H9 (cell line): Measurements from ENCODE around the gene DMRTB1. TPM values are rescaled to one million over a fixed set of nuclear protein-coding genes. Genes with fewer than 3 reads are reported as not detected.

Experiments
- DNase-seq: peaks from one replicate; pipeline ENCODE4 v3.0.0-alpha.2; 2017
- H2AFZ ChIP-seq: one replicate; pipeline ENCODE4 v1.6.1; 2013; ENCODE audit warnings: mild to moderate bottlenecking, low read length, control low read depth, moderate library complexity
- H2AK5ac ChIP-seq: 2 replicates; pipeline ENCODE4 v1.6.1; 2013; ENCODE audit warnings: low read length, control low read depth, mixed read lengths; ENCODE audit not compliant: insufficient read length
- H2BK120ac ChIP-seq: one replicate; pipeline ENCODE4 v1.6.1; 2013; ENCODE audit warnings: low read depth, mild to moderate bottlenecking, low read length, control low read depth, inconsistent platforms; ENCODE audit not compliant: poor library complexity, severe bottlenecking
- H2BK12ac ChIP-seq: 2 replicates; pipeline ENCODE4 v1.6.1; 2013; ENCODE audit warnings: low read length, control low read depth, mixed read lengths, low read depth; ENCODE audit not compliant: insufficient read length
- H2BK15ac ChIP-seq: 2 replicates; pipeline ENCODE4 v1.6.1; 2013; ENCODE audit warnings: low read depth, low read length, control low read depth
- H2BK20ac ChIP-seq: one replicate; pipeline ENCODE4 v1.6.1; 2013; ENCODE audit warnings: low read depth, mild to moderate bottlenecking, low read length, control low read depth, inconsistent platforms; ENCODE audit not compliant: poor library complexity, severe bottlenecking
- H2BK5ac ChIP-seq: 2 replicates; pipeline ENCODE4 v1.6.1; 2013; ENCODE audit warnings: low read length, control low read depth, mixed read lengths; ENCODE audit not compliant: insufficient read length
- H3K14ac ChIP-seq: 2 replicates; pipeline ENCODE4 v1.6.1; 2013; ENCODE audit warnings: low read length, control low read depth; ENCODE audit not compliant: insufficient read depth
- H3K18ac ChIP-seq: 2 replicates; pipeline ENCODE4 v1.6.1; 2013; ENCODE audit warnings: low read depth, mild to moderate bottlenecking, mixed read lengths, low read length, control low read depth; ENCODE audit not compliant: insufficient read length
- H3K23ac ChIP-seq: 2 replicates; pipeline ENCODE4 v1.6.1; 2013; ENCODE audit warnings: low read length, control low read depth, mixed read lengths, low read depth; ENCODE audit not compliant: insufficient read length
- H3K23me2 ChIP-seq: 2 replicates; pipeline ENCODE4 v1.6.1; 2013; ENCODE audit warnings: low read depth, mild to moderate bottlenecking, mixed read lengths, low read length, control low read depth; ENCODE audit not compliant: insufficient read length, poor library complexity, severe bottlenecking
- H3K27ac ChIP-seq: 2 replicates; pipeline ENCODE4 v1.5.1; 2013; ENCODE audit warnings: low read length, control low read depth, mixed read lengths, low read depth; ENCODE audit not compliant: insufficient read length
- H3K27me3 ChIP-seq: 2 replicates; pipeline ENCODE4 v1.6.1; 2013; ENCODE audit warnings: low read length, control low read depth, inconsistent platforms; ENCODE audit not compliant: insufficient read depth
- H3K4ac ChIP-seq: 2 replicates; pipeline ENCODE4 v1.6.1; 2013; ENCODE audit warnings: low read depth, mild to moderate bottlenecking, control low read depth, inconsistent platforms, low read length, moderate library complexity
- H3K4me1 ChIP-seq: 2 replicates; pipeline ENCODE4 v1.6.1; 2013; ENCODE audit warnings: low read length, control low read depth, inconsistent platforms; ENCODE audit not compliant: insufficient read depth
- H3K4me2 ChIP-seq: 2 replicates; pipeline ENCODE4 v1.6.1; 2013; ENCODE audit warnings: low read length, control low read depth, mixed read lengths; ENCODE audit not compliant: insufficient read length, insufficient read depth
- H3K56ac ChIP-seq: 2 replicates; pipeline ENCODE4 v1.6.1; 2013; ENCODE audit warnings: low read depth, mild to moderate bottlenecking, mixed read lengths, low read length, control low read depth; ENCODE audit not compliant: insufficient read length
- H3K79me1 ChIP-seq: 2 replicates; pipeline ENCODE4 v1.6.1; 2013; ENCODE audit warnings: low read depth, mild to moderate bottlenecking, moderate library complexity, low read length, control low read depth, inconsistent platforms; ENCODE audit not compliant: insufficient read depth, poor library complexity, severe bottlenecking
- H3K79me2 ChIP-seq: 2 replicates; pipeline ENCODE4 v1.6.1; 2013; ENCODE audit warnings: low read length, control low read depth, inconsistent platforms; ENCODE audit not compliant: insufficient read depth
- H3K9ac ChIP-seq: 2 replicates; pipeline ENCODE4 v1.6.1; 2013; ENCODE audit warnings: low read length, control low read depth, mixed read lengths; ENCODE audit not compliant: insufficient read length; ENCODE audit errors: extremely low read depth
- H3K9me3 ChIP-seq: one replicate; pipeline ENCODE4 v1.6.1; 2013; ENCODE audit warnings: low read depth, low read length, inconsistent platforms; ENCODE audit not compliant: control insufficient read depth
- H3T11ph ChIP-seq: one replicate; pipeline ENCODE4 v1.6.1; 2013; ENCODE audit warnings: mild to moderate bottlenecking, low read length, control low read depth, inconsistent platforms
- H4K20me1 ChIP-seq: one replicate; pipeline ENCODE4 v1.6.1; 2013; ENCODE audit not compliant: control insufficient read depth, insufficient read length, insufficient read depth
- H4K5ac ChIP-seq: 2 replicates; pipeline ENCODE4 v1.6.1; 2013; ENCODE audit warnings: low read depth, mild to moderate bottlenecking, mixed read lengths, low read length, control low read depth; ENCODE audit not compliant: insufficient read length
- H4K8ac ChIP-seq: replicated peaks from 2 replicates; pipeline ENCODE4 v1.6.1; 2013; ENCODE audit warnings: low read length, control low read depth, mixed read lengths, low read depth; ENCODE audit not compliant: insufficient read length
- H4K91ac ChIP-seq: 2 replicates; pipeline ENCODE4 v1.6.1; 2013; ENCODE audit warnings: low read depth, mild to moderate bottlenecking, moderate library complexity, mixed read lengths, low read length, control low read depth; ENCODE audit not compliant: insufficient read length
- H3K27ac Mint-ChIP-seq, 3 experiments: 2 replicates in 2 of 3; 3 replicates in 1 of 3; pipeline ENCODE4 v1.8.0; 2020 to 2021; ENCODE audit warnings: mixed read lengths in 3 of 3, mild to moderate bottlenecking in 1 of 3, moderate library complexity in 1 of 3
- H3K27me3 Mint-ChIP-seq: 2 replicates; pipeline ENCODE4 v1.8.0; 2021; ENCODE audit warnings: low read depth, mild to moderate bottlenecking, moderate library complexity, mixed read lengths
- H3K36me3 Mint-ChIP-seq, 3 experiments: 2 replicates in 2 of 3; 3 replicates in 1 of 3; pipeline ENCODE4 v1.8.0; 2020 to 2021; ENCODE audit warnings: low read depth in 3 of 3, mixed read lengths in 3 of 3; ENCODE audit not compliant: insufficient read depth in 1 of 3
- H3K4me1 Mint-ChIP-seq, 2 experiments: 2 replicates each; pipeline ENCODE4 v1.8.0; 2020; ENCODE audit warnings: mixed read lengths in 2 of 2
- H3K4me3 Mint-ChIP-seq, 2 experiments: 2 replicates in 1 of 2; 3 replicates in 1 of 2; pipeline ENCODE4 v1.8.0; 2020 to 2021; ENCODE audit warnings: mild to moderate bottlenecking in 2 of 2, mixed read lengths in 2 of 2, moderate library complexity in 1 of 2
- H3K9me3 Mint-ChIP-seq, 2 experiments: 2 replicates in 1 of 2; 3 replicates in 1 of 2; pipeline ENCODE4 v1.8.0; 2020; ENCODE audit warnings: mild to moderate bottlenecking in 2 of 2, mixed read lengths in 2 of 2, moderate library complexity in 1 of 2
- CTCF ChIP-seq: fragments of 200-600 bp; sonication (generic); conservative IDR thresholded peaks from 3 replicates; pipeline ENCODE4 v1.8.0; 2021; ENCODE audit warnings: antibody characterized with exemption, mild to moderate bottlenecking
- WGBS: extraction: QIAGEN DNeasy Blood & Tissue Kit; methylation state at CpG from one replicate; pipeline ENCODE4 v1.1.7; 2013; ENCODE audit warnings: missing lambda C conversion rate, low lambda C conversion rate, mixed read lengths; ENCODE audit not compliant: insufficient read length; ENCODE audit errors: extremely low coverage; 5-methylcytosine and 5-hydroxymethylcytosine counted together
- total RNA-seq: library from RNA; stranded (reverse); gene quantifications from 2 replicates; pipeline ENCODE4 v1.2.1, GENCODE V29; 2021

Gene DMRTB1
- total RNA-seq, 1 experiment from 2014 or later = not detected

DNA sequence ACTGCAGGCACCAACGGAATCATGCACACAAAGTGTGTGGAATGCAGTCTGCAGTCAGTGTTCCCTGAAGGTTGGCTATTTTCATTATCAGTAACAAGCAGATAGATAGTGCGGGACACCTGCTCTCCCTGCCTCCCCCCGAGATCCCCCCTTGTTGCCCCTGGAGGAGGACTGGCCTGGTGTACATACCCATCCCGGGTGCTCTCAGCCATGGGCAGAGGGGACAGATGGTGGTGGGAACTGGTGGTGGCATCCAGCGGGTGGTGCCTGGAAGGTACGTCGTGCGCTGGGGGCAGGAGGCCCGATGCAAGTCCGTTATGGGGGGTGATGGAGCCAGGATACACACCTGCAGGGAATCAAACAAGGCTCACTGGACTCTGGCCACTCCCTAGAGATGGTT, 55.2 kb downstream of the DMRTB1 start:
- H3K4me1 Mint-ChIP-seq = peaks cover 14 to 24% of the 10 kb centered on the region in 2 experiments
- no peak overlapping the region for H2BK5ac ChIP-seq
- no peak overlapping the region for H4K8ac ChIP-seq
- H3K14ac ChIP-seq = no peak overlapping the region
- H3K4me3 Mint-ChIP-seq = no peak overlapping the region
- H3K79me2 ChIP-seq = no peaks in the 10 kb centered on the region
- no peak for DNase-seq
- no peak overlapping the region for H2AFZ ChIP-seq
- H2AK5ac ChIP-seq = no peak overlapping the region
- no peak overlapping the region for H2BK20ac ChIP-seq
- TF ChIP-seq CTCF = no peak
- peaks cover 0 to 2% of the 10 kb centered on the region in 2 experiments; a peak in 1 of 5 replicates for H3K9me3 Mint-ChIP-seq
- no peak overlapping the region for H4K5ac ChIP-seq
- H2BK15ac ChIP-seq = no peak overlapping the region
- no peak overlapping the region for H4K91ac ChIP-seq
- WGBS = no CpG with 5 or more reads among the region's 10 CpGs
- H3K23ac ChIP-seq = no peak overlapping the region
- H3K4ac ChIP-seq = no peak overlapping the region
- H3K23me2 ChIP-seq = no peaks in the 10 kb centered on the region
- H3K18ac ChIP-seq = no peak overlapping the region
- H3K56ac ChIP-seq = no peak overlapping the region
- H3K4me1 ChIP-seq = no peaks in the 10 kb centered on the region
- H3K9ac ChIP-seq = no peak overlapping the region
- H3K27me3 ChIP-seq = no peaks in the 10 kb centered on the region
- no peak overlapping the region for H3K27ac ChIP-seq
- H3K27me3 Mint-ChIP-seq = peaks cover 3% of the 10 kb centered on the region
- H3T11ph ChIP-seq = no peak overlapping the region
- no peaks in the 10 kb centered on the region for H3K79me1 ChIP-seq
- no peak overlapping the region for H2BK120ac ChIP-seq
- no peak overlapping the region for H3K4me2 ChIP-seq
- H3K27ac Mint-ChIP-seq = no peak overlapping the region
- no peaks in the 10 kb centered on the region for H3K9me3 ChIP-seq
- no peaks in the 10 kb centered on the region for H4K20me1 ChIP-seq
- no peak overlapping the region for H2BK12ac ChIP-seq
- no peaks in the 10 kb centered on the region; a peak in 2 of 7 replicates for H3K36me3 Mint-ChIP-seq
